ENCODE results near the gene PPM1M.

PPM1M gene

GRCh38 chr3:52216585-52217408, 28.8 kb upstream of the PPM1M start:
- Histone ChIP-seq H3K4me3 (ENCODE audit: low read length) (no peak overlapping the region), H3K27ac (ENCODE audit: low read length) (no peak overlapping the region), H3K27me3 (ENCODE audit: control insufficient read depth, insufficient read depth, low read length) (no peaks in the 10 kb centered on the region), H3K36me3 (ENCODE audit: control insufficient read depth, insufficient read depth, low read length) (peaks cover 16% of the 10 kb centered on the region; the same call in 1 of the 2 replicates), H3K4me1 (ENCODE audit: control insufficient read depth, insufficient read depth, low read length) (no peaks in the 10 kb centered on the region), H3K9me3 (ENCODE audit: control insufficient read depth, insufficient read depth, low read length) (no peaks in the 10 kb centered on the region)
- no CpG with 5 or more reads among the region's 13 CpGs for WGBS (ENCODE audit: insufficient coverage, insufficient read length)
- no peak for DNase-seq (ENCODE audit: low read depth, low spot score)

- H3K4me3 ChIP-seq (ENCODE audit: low read length), result no peak overlapping the region
- WGBS (ENCODE audit: insufficient coverage, insufficient read length), result no CpG with 5 or more reads among the region's 10 CpGs
- no peaks in the 10 kb centered on the region for H3K9me3 ChIP-seq (ENCODE audit: control insufficient read depth, insufficient read depth, low read length)
- no peaks in the 10 kb centered on the region for H3K27me3 ChIP-seq (ENCODE audit: control insufficient read depth, insufficient read depth, low read length)
- DNase-seq (ENCODE audit: low read depth, low spot score), result no peak
- no peaks in the 10 kb centered on the region for H3K4me1 ChIP-seq (ENCODE audit: control insufficient read depth, insufficient read depth, low read length)
- peaks cover 12% of the 10 kb centered on the region; the same call in 1 of the 2 replicates for H3K36me3 ChIP-seq (ENCODE audit: control insufficient read depth, insufficient read depth, low read length)
- no peak overlapping the region for H3K27ac ChIP-seq (ENCODE audit: low read length)
Observed at GRCh38 chr3:52217409-52217805, 28.2 kb upstream of the PPM1M start.

- Histone ChIP-seq H3K4me3 (ENCODE audit: low read length) (no peak overlapping the region), H3K36me3 (ENCODE audit: control insufficient read depth, insufficient read depth, low read length) (peaks cover 9% of the 10 kb centered on the region; the same call in 1 of the 2 replicates), H3K27ac (ENCODE audit: low read length) (no peak overlapping the region), H3K9me3 (ENCODE audit: control insufficient read depth, insufficient read depth, low read length) (no peaks in the 10 kb centered on the region), H3K27me3 (ENCODE audit: control insufficient read depth, insufficient read depth, low read length) (no peaks in the 10 kb centered on the region), H3K4me1 (ENCODE audit: control insufficient read depth, insufficient read depth, low read length) (no peaks in the 10 kb centered on the region)
- no peak for DNase-seq (ENCODE audit: low read depth, low spot score)
- no CpG with 5 or more reads among the region's 3 CpGs for WGBS (ENCODE audit: insufficient coverage, insufficient read length)
Observed at GRCh38 chr3:52218026-52218425, 27.5 kb upstream of the PPM1M start.

GRCh38 chr3:52218454-52218853, 27.1 kb upstream of the PPM1M start:
- WGBS (ENCODE audit: insufficient coverage, insufficient read length), result no CpG with 5 or more reads among the region's 12 CpGs
- H3K36me3 ChIP-seq (ENCODE audit: control insufficient read depth, insufficient read depth, low read length), result peaks cover 8% of the 10 kb centered on the region; the same call in 1 of the 2 replicates
- H3K9me3 ChIP-seq (ENCODE audit: control insufficient read depth, insufficient read depth, low read length), result no peaks in the 10 kb centered on the region
- no peaks in the 10 kb centered on the region for H3K27me3 ChIP-seq (ENCODE audit: control insufficient read depth, insufficient read depth, low read length)
- H3K27ac ChIP-seq (ENCODE audit: low read length), result no peak overlapping the region
- H3K4me1 ChIP-seq (ENCODE audit: control insufficient read depth, insufficient read depth, low read length), result no peaks in the 10 kb centered on the region
- no peak for DNase-seq (ENCODE audit: low read depth, low spot score)
- H3K4me3 ChIP-seq (ENCODE audit: low read length), result no peak overlapping the region

GRCh38 chr3:52218937-52219650, 26.5 kb upstream of the PPM1M start:
- H3K4me3 ChIP-seq (ENCODE audit: low read length), result no peak overlapping the region
- H3K9me3 ChIP-seq (ENCODE audit: control insufficient read depth, insufficient read depth, low read length), result no peaks in the 10 kb centered on the region
- H3K4me1 ChIP-seq (ENCODE audit: control insufficient read depth, insufficient read depth, low read length), result no peaks in the 10 kb centered on the region
- WGBS (ENCODE audit: insufficient coverage, insufficient read length), result no CpG with 5 or more reads among the region's 6 CpGs
- no peaks in the 10 kb centered on the region for H3K27me3 ChIP-seq (ENCODE audit: control insufficient read depth, insufficient read depth, low read length)
- peaks cover 8% of the 10 kb centered on the region; the same call in 1 of the 2 replicates for H3K36me3 ChIP-seq (ENCODE audit: control insufficient read depth, insufficient read depth, low read length)
- no peak overlapping the region for H3K27ac ChIP-seq (ENCODE audit: low read length)
- no peak for DNase-seq (ENCODE audit: low read depth, low spot score)

GRCh38 chr3:52220380-52221026, 25.1 kb upstream of the PPM1M start:
- Histone ChIP-seq H3K27me3 (ENCODE audit: control insufficient read depth, insufficient read depth, low read length) (no peaks in the 10 kb centered on the region), H3K4me3 (ENCODE audit: low read length) (no peak overlapping the region), H3K4me1 (ENCODE audit: control insufficient read depth, insufficient read depth, low read length) (0 out of 2 replicates have a peak, but pooled peaks cover 2% of the 10 kb centered on the region), H3K9me3 (ENCODE audit: control insufficient read depth, insufficient read depth, low read length) (no peaks in the 10 kb centered on the region), H3K36me3 (ENCODE audit: control insufficient read depth, insufficient read depth, low read length) (no peaks in the 10 kb centered on the region; the same call in 1 of the 2 replicates), H3K27ac (ENCODE audit: low read length) (no peak overlapping the region)
- DNase-seq (ENCODE audit: low read depth, low spot score), result peak; percentile 81
- no CpG with 5 or more reads among the region's 9 CpGs for WGBS (ENCODE audit: insufficient coverage, insufficient read length)

GRCh38 chr3:52221141-52221562, 24.4 kb upstream of the PPM1M start:
- Histone ChIP-seq H3K36me3 (ENCODE audit: control insufficient read depth, insufficient read depth, low read length) (no peaks in the 10 kb centered on the region), H3K27ac (ENCODE audit: low read length) (no peak overlapping the region), H3K27me3 (ENCODE audit: control insufficient read depth, insufficient read depth, low read length) (no peaks in the 10 kb centered on the region), H3K4me1 (ENCODE audit: control insufficient read depth, insufficient read depth, low read length) (peaks cover 4% of the 10 kb centered on the region; the same call in 1 of the 2 replicates), H3K9me3 (ENCODE audit: control insufficient read depth, insufficient read depth, low read length) (no peaks in the 10 kb centered on the region), H3K4me3 (ENCODE audit: low read length) (no peak overlapping the region)
- WGBS (ENCODE audit: insufficient coverage, insufficient read length), result no CpG with 5 or more reads among the region's 27 CpGs
- DNase-seq (ENCODE audit: low read depth, low spot score), result no peak

- Histone ChIP-seq H3K4me1 (ENCODE audit: control insufficient read depth, insufficient read depth, low read length) (peaks cover 4% of the 10 kb centered on the region; the same call in 1 of the 2 replicates), H3K27me3 (ENCODE audit: control insufficient read depth, insufficient read depth, low read length) (no peaks in the 10 kb centered on the region), H3K27ac (ENCODE audit: low read length) (no peak overlapping the region), H3K4me3 (ENCODE audit: low read length) (no peak overlapping the region), H3K9me3 (ENCODE audit: control insufficient read depth, insufficient read depth, low read length) (no peaks in the 10 kb centered on the region), H3K36me3 (ENCODE audit: control insufficient read depth, insufficient read depth, low read length) (no peaks in the 10 kb centered on the region)
- WGBS (ENCODE audit: insufficient coverage, insufficient read length), result no CpG with 5 or more reads among the region's 34 CpGs
- no peak for DNase-seq (ENCODE audit: low read depth, low spot score)
Observed at GRCh38 chr3:52221563-52222318, 23.8 kb upstream of the PPM1M start.

GRCh38 chr3:52222319-52223221, 23.0 kb upstream of the PPM1M start:
- DNase-seq (ENCODE audit: low read depth, low spot score), result no peak
- Histone ChIP-seq H3K9me3 (ENCODE audit: control insufficient read depth, insufficient read depth, low read length) (no peaks in the 10 kb centered on the region), H3K27ac (ENCODE audit: low read length) (no peak overlapping the region), H3K27me3 (ENCODE audit: control insufficient read depth, insufficient read depth, low read length) (no peaks in the 10 kb centered on the region), H3K4me1 (ENCODE audit: control insufficient read depth, insufficient read depth, low read length) (peaks cover 4% of the 10 kb centered on the region; the same call in 1 of the 2 replicates), H3K36me3 (ENCODE audit: control insufficient read depth, insufficient read depth, low read length) (no peaks in the 10 kb centered on the region), H3K4me3 (ENCODE audit: low read length) (no peak overlapping the region)
- no CpG with 5 or more reads among the region's 41 CpGs for WGBS (ENCODE audit: insufficient coverage, insufficient read length)
